Measurements from ENCODE around the gene PIRT.

Gene PIRT

GRCh38 chr17:10821054-10821453 lies 16.8 kb downstream of the PIRT start:
- no peak for DNase-seq (ENCODE audit: low read depth in 2 of 2)

- no peak for DNase-seq (ENCODE audit: low read depth in 2 of 2)
Observed at GRCh38 chr17:10815319-10815718, 22.6 kb downstream of the PIRT start.

GRCh38 chr17:10814075-10814474 lies 23.8 kb downstream of the PIRT start:
- no peak for DNase-seq (ENCODE audit: low read depth in 2 of 2)

GRCh38 chr17:10812674-10813073 lies 25.2 kb downstream of the PIRT start:
- DNase-seq (ENCODE audit: low read depth in 2 of 2): no peak

- no peak for DNase-seq (ENCODE audit: low read depth in 2 of 2)
Observed at GRCh38 chr17:10809605-10810004, 28.3 kb downstream of the PIRT start.

- DNase-seq (ENCODE audit: low read depth in 2 of 2): no peak
Observed at GRCh38 chr17:10807704-10808128, 30.2 kb downstream of the PIRT start.

- DNase-seq (ENCODE audit: low read depth in 2 of 2): no peak
Observed at GRCh38 chr17:10806545-10807262, 31.2 kb downstream of the PIRT start.

GRCh38 chr17:10805911-10806310 lies 32.0 kb downstream of the PIRT start:
- DNase-seq (ENCODE audit: low read depth in 2 of 2): no peak

- no peak for DNase-seq (ENCODE audit: low read depth in 2 of 2)
Observed at GRCh38 chr17:10804546-10804945, 33.3 kb downstream of the PIRT start.

GRCh38 chr17:10803830-10804475 lies 33.9 kb downstream of the PIRT start, which contains the start of gene TMEM238L:
TSS of gene TMEM238L (minus strand) at chr17:10804099. CDS start at chr17:10803963, 136 bp downstream.
- no peak for DNase-seq (ENCODE audit: low read depth in 2 of 2)

GRCh38 chr17:10803350-10803749 lies 34.5 kb downstream of the PIRT start:
- no peak for DNase-seq (ENCODE audit: low read depth in 2 of 2)

- no peak for DNase-seq (ENCODE audit: low read depth in 2 of 2)
Observed at GRCh38 chr17:10802496-10803284, 35.2 kb downstream of the PIRT start.

- DNase-seq (ENCODE audit: low read depth in 2 of 2): no peak
Observed at GRCh38 chr17:10799407-10799806, 38.5 kb downstream of the PIRT start.

- DNase-seq (ENCODE audit: low read depth in 2 of 2): no peak
Observed at GRCh38 chr17:10798910-10799309, 39.0 kb downstream of the PIRT start.

- DNase-seq (ENCODE audit: low read depth in 2 of 2): no peak
Observed at GRCh38 chr17:10798332-10798749, 39.5 kb downstream of the PIRT start.

GRCh38 chr17:10797476-10798328 lies 40.2 kb downstream of the PIRT start:
- DNase-seq (ENCODE audit: low read depth in 2 of 2): no peak

- DNase-seq (ENCODE audit: low read depth in 2 of 2): no peak
Observed at GRCh38 chr17:10793816-10794215, 44.1 kb downstream of the PIRT start.

- DNase-seq (ENCODE audit: low read depth in 2 of 2): no peak
Observed at GRCh38 chr17:10793256-10793655, 44.6 kb downstream of the PIRT start.

- DNase-seq (ENCODE audit: low read depth in 2 of 2): no peak
Observed at GRCh38 chr17:10792151-10792550, 45.7 kb downstream of the PIRT start.

GRCh38 chr17:10790491-10791401 lies 47.1 kb downstream of the PIRT start:
- DNase-seq (ENCODE audit: low read depth in 2 of 2): no peak
